Endothelial cell of umbilical vein (primary cell): ENCODE data around the gene EMC9. TPM values are rescaled to one million over a fixed set of nuclear protein-coding genes. Genes with fewer than 3 reads are reported as not detected.

Source experiments
- BruUV-seq: library from RNA; stranded (reverse); fragments of 400-500 nt; replicated peaks from 2 replicates; lab custom pipeline; 2021; lab: Mats Ljungman, UMichigan
- CTCF ChIA-PET: fragments of 300-600, 350-600 bp; sonication (Branson Sonifier 250); formaldehyde crosslinking; loops from one replicate; lab custom pipeline; 2021; ENCODE audit warnings: antibody characterized with exemption, inconsistent platforms; lab: Charles Lee
- POLR2A ChIA-PET: fragments of 300-600, 350-600 bp; sonication (Branson Sonifier 250); formaldehyde crosslinking; loops from one replicate; lab custom pipeline; 2021; ENCODE audit warnings: antibody characterized with exemption, inconsistent platforms; lab: Charles Lee
- DNase-seq: peaks from one replicate; pipeline ENCODE4 v3.0.0-alpha.2; 2011; ENCODE audit warnings: low read depth, low spot score
- FAIRE-seq: peaks from 2 replicates; lab custom pipeline; 2011; peaks lifted over from hg19 to GRCh38; lab: Jason Lieb, UNC
- H2AFZ ChIP-seq: 2 replicates; pipeline ENCODE4 v1.6.0; 2012; ENCODE audit warnings: low read depth, low read length, control low read depth, inconsistent platforms
- H3K27ac ChIP-seq: 2 replicates; pipeline ENCODE4 v1.5.1; 2011; ENCODE audit warnings: low read depth, mild to moderate bottlenecking, control low read depth, low read length, moderate library complexity; ENCODE audit not compliant: insufficient read depth
- H3K27me3 ChIP-seq, 2 experiments: 2 replicates each; pipeline versions ENCODE4 v1.6.0 to v1.6.1; 2011; ENCODE audit warnings: low read length in 2 of 2, mixed read lengths in 1 of 2; ENCODE audit not compliant: control insufficient read depth in 2 of 2, insufficient read depth in 2 of 2
- H3K36me3 ChIP-seq, 2 experiments: 2 replicates in 1 of 2; 3 replicates in 1 of 2; pipeline ENCODE4 v1.5.1; 2011; ENCODE audit warnings: low read length in 2 of 2, mild to moderate bottlenecking in 1 of 2, moderate library complexity in 1 of 2; ENCODE audit not compliant: control insufficient read depth in 2 of 2, insufficient read depth in 2 of 2; ENCODE audit errors: extremely low read depth in 1 of 2
- H3K4me1 ChIP-seq: 3 replicates; pipeline ENCODE4 v1.5.1; 2011; ENCODE audit warnings: mild to moderate bottlenecking, low read length; ENCODE audit not compliant: control insufficient read depth, insufficient read depth; ENCODE audit errors: extremely low read depth
- H3K4me2 ChIP-seq: 2 replicates; pipeline ENCODE4 v1.6.1; 2011; ENCODE audit warnings: low read length, control low read depth, mixed read lengths; ENCODE audit not compliant: insufficient read depth
- H3K4me3 ChIP-seq, 3 experiments: fragments of 200-600 bp in 1 of 3; sonication (generic), shearing (Covaris generic) in 1 of 3; replicated peaks in 1 of 3; 2 replicates each; pipeline ENCODE4 v1.5.1; 2011 to 2016; ENCODE audit warnings: control low read depth in 3 of 3, low read length in 3 of 3, mild to moderate bottlenecking in 2 of 3, inconsistent platforms in 1 of 3, low read depth in 1 of 3, moderate library complexity in 1 of 3; ENCODE audit not compliant: insufficient read depth in 1 of 3
- H3K79me2 ChIP-seq: 2 replicates; pipeline ENCODE4 v1.6.0; 2012; ENCODE audit warnings: low read length, inconsistent platforms; ENCODE audit not compliant: control insufficient read depth, insufficient read depth
- H3K9ac ChIP-seq: replicated peaks from 2 replicates; pipeline ENCODE3; 2011; ENCODE audit warnings: low read length, control low read depth; ENCODE audit not compliant: insufficient read depth; ENCODE audit errors: extremely low read depth
- H3K9me1 ChIP-seq: replicated peaks from 3 replicates; pipeline ENCODE4 v1.6.0; 2011; ENCODE audit warnings: mild to moderate bottlenecking, low read length; ENCODE audit not compliant: control insufficient read depth, insufficient read depth; ENCODE audit errors: extremely low read depth
- H3K9me3 ChIP-seq: replicated peaks from 2 replicates; pipeline ENCODE4 v1.5.1; 2012; ENCODE audit warnings: low read length, inconsistent platforms; ENCODE audit not compliant: control insufficient read depth, insufficient read depth
- H4K20me1 ChIP-seq: replicated peaks from 2 replicates; pipeline ENCODE3; 2011; ENCODE audit warnings: mild to moderate bottlenecking, low read length; ENCODE audit not compliant: control insufficient read depth, insufficient read depth; ENCODE audit errors: extremely low read depth
- EZH2 ChIP-seq: IDR thresholded peaks from 2 replicates; pipeline ENCODE4 v1.6.1; 2012; ENCODE audit warnings: borderline replicate concordance, low read depth, mild to moderate bottlenecking, moderate library complexity, low read length, inconsistent platforms; ENCODE audit not compliant: severe bottlenecking
- FOS ChIP-seq: IDR thresholded peaks from 2 replicates; pipeline ENCODE4 v1.6.1; 2011; ENCODE audit warnings: mild to moderate bottlenecking, low read length, moderate library complexity, borderline replicate concordance; ENCODE audit not compliant: insufficient read depth
- GATA2 ChIP-seq: IDR thresholded peaks from 2 replicates; pipeline ENCODE4 v1.7.0; 2011; ENCODE audit warnings: low read depth, mild to moderate bottlenecking, moderate library complexity, mixed read lengths, low read length; ENCODE audit not compliant: insufficient read length, insufficient read depth
- JUN ChIP-seq: IDR thresholded peaks from 2 replicates; pipeline ENCODE4 v1.6.1; 2011; ENCODE audit warnings: borderline replicate concordance, low read depth; ENCODE audit not compliant: insufficient read length, insufficient read depth
- MYC ChIP-seq: IDR thresholded peaks from one replicate; pipeline ENCODE4 v1.6.1; 2011; ENCODE audit warnings: mild to moderate bottlenecking, low read depth, low read length
- POLR2A ChIP-seq: IDR thresholded peaks from 2 replicates; pipeline ENCODE4 v1.6.1; 2012; ENCODE audit warnings: low read depth, mild to moderate bottlenecking, control low read depth, low read length
- POLR2AphosphoS5 ChIP-seq: IDR thresholded peaks from 2 replicates; pipeline ENCODE4 v1.6.1; 2012; ENCODE audit warnings: low read depth, mild to moderate bottlenecking, control low read depth, low read length, moderate library complexity; ENCODE audit not compliant: insufficient read depth
- dilution Hi-C: fragments of 300-500 bp; cut with MboI; formaldehyde crosslinking; loops from one replicate; pipeline ENCODE4 v1.15.0; 2019; ENCODE audit warnings: low sequenced_read_pairs; ENCODE audit not compliant: extremely low pct_ligation_motif_present
- intact Hi-C: fragments of 100-400 bp; cut with micrococcal nuclease; formaldehyde crosslinking; loops from one replicate; pipeline ENCODE4 v1.10.0; 2022
- polyA plus RNA-seq, 4 experiments: library from polyadenylated mRNA; depleted of rRNA in 3 of 4; stranded (reverse) in 3 of 4; unstranded in 1 of 4; fragments of >200 nt; gene quantifications; 2 replicates each; pipeline versions ENCODE4 v1.2.1 to v1.2.3, GENCODE V29; 2011 to 2012; ENCODE audit warnings: missing spikeins in 1 of 4
- total RNA-seq: library from RNA; stranded (reverse); gene quantifications from 2 replicates; pipeline ENCODE4 v1.2.3, GENCODE V29; 2021
- TF ChIP-seq, protein P1 (sequence below), 2 donors: IDR thresholded peaks; 1 replicate in 1 of 2; 2 replicates in 1 of 2; pipeline ENCODE4 v1.5.1; 2011; ENCODE audit warnings: low read length in 2 of 2, mild to moderate bottlenecking in 2 of 2, moderate library complexity in 2 of 2, control low read depth in 1 of 2, inconsistent platforms in 1 of 2, low read depth in 1 of 2; ENCODE audit not compliant: insufficient read depth in 1 of 2; ENCODE audit errors: extremely low read depth in 1 of 2
- TF ChIP-seq, protein P2 (sequence below): IDR thresholded peaks from 2 replicates; pipeline ENCODE4 v1.6.1; 2011; ENCODE audit not compliant: insufficient read depth, insufficient read length

The EMC9 gene
- total and polyA plus RNA-seq, 2 donors (not counting 3 experiments of a cell fraction or from before 2014, with no cell fraction given) = 21.8 to 31.8 TPM

GRCh38 chr14:24113801-24114531, 27.4 kb downstream of the EMC9 start:
- peak overlapping the region; percentile 88 for H3K9ac ChIP-seq
- H3K79me2 ChIP-seq = no peaks in the 10 kb centered on the region
- peaks cover 14% of the 10 kb centered on the region for H3K4me1 ChIP-seq
- no peaks in the 10 kb centered on the region for H3K9me1 ChIP-seq
- TF ChIP-seq POLR2A = peak; percentile 79
- TF ChIP-seq EZH2 = no peak
- peak; percentile 45 for TF ChIP-seq POLR2AphosphoS5
- TF ChIP-seq FOS = no peak
- H2AFZ ChIP-seq = peak overlapping the region; percentile 97
- peak overlapping the region; percentile 88 for H3K27ac ChIP-seq
- no peaks in the 10 kb centered on the region for H4K20me1 ChIP-seq
- H3K4me2 ChIP-seq = peak overlapping the region; percentile 90
- H3K4me3 ChIP-seq = peak overlapping the region; percentile 46 to 92 (median 84)
- no peaks in the 10 kb centered on the region for H3K9me3 ChIP-seq
- POLR2A ChIA-PET = interaction anchor here (0.8 to 2.3 kb wide), 6 partner anchors 9 to 32 kb away, joined by 3 to 13 read pairs (median 10); partner anchors contain the start of genes EMC9, PCK2, PSME1 and PSME2
- CTCF ChIA-PET = interaction anchor here (1.1 to 3.3 kb wide), 15 partner anchors 9 to 318 kb away, joined by 3 to 27 read pairs (median 7); partner anchors contain the start of genes EMC9, IRF9, PCK2 and PSME1
- dilution Hi-C loops (no loop called here), intact Hi-C loops (loop anchor here (1.0 to 5.0 kb wide), 8 partner anchors 20 to 1182 kb away; partner anchors contain the start of genes DHRS1, EMC9, IPO4 and IRF9)
- no peaks in the 10 kb centered on the region for H3K27me3 ChIP-seq
- DNase-seq (no peak), FAIRE-seq (no peak)
- TSS peak; percentile 64 for BruUV-seq
- H3K36me3 ChIP-seq = peaks cover 4 to 9% of the 10 kb centered on the region in 2 experiments

DNA sequence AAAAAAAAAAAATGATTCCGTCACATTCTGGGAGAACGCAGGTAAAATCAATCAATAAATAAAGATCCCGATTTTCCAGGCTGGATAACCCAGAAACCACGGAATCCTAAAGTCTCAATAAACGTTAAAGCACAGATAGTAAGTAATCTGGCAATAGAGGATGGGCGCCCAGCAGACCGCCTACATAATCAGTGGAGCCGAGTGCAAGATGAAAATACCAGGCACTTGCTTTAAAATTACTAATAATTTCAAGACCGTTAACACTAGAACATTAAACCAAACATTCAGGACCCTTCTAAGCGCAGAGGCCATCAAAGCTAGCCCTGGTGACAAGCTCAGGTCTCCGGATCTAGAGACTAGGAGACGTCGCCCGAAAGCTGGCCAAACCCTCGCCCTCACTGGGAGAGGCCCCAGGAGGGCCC, 28.0 kb downstream of the EMC9 start:
- Histone ChIP-seq H3K27me3 (no peaks in the 10 kb centered on the region), H3K4me2 (peak overlapping the region; percentile 90), H3K9me3 (no peaks in the 10 kb centered on the region), H3K27ac (peak overlapping the region; percentile 88), H3K79me2 (no peaks in the 10 kb centered on the region), H3K9ac (peak overlapping the region; percentile 88), H3K36me3 (peaks cover 4 to 5% of the 10 kb centered on the region in 2 experiments), H3K4me1 (peaks cover 18% of the 10 kb centered on the region), H2AFZ (peak overlapping the region; percentile 97), H3K9me1 (no peaks in the 10 kb centered on the region), H4K20me1 (no peaks in the 10 kb centered on the region), H3K4me3 (peak overlapping the region; percentile 46 to 92 (median 84))
- intact Hi-C loops (loop anchor here (5.0 kb wide), 1 partner anchor 1181 kb away; no protein-coding TSS in a partner anchor), dilution Hi-C loops (no loop called here)
- no TSS peak for BruUV-seq
- DNase-seq (no peak), FAIRE-seq (peak; percentile 21)
- CTCF ChIA-PET = interaction anchor here (1.5 to 2.9 kb wide), 6 partner anchors 19 to 56 kb away, joined by 5 to 27 read pairs (median 12); partner anchors contain the start of genes EMC9, IRF9 and PCK2
- POLR2A ChIA-PET = interaction anchor here (2.0 to 2.3 kb wide), 2 partner anchors 19 to 33 kb away, joined by 11 to 13 read pairs; partner anchors contain the start of genes PCK2 and PSME2
- no peak for TF ChIP-seq POLR2A
- TF ChIP-seq, protein P1, sequence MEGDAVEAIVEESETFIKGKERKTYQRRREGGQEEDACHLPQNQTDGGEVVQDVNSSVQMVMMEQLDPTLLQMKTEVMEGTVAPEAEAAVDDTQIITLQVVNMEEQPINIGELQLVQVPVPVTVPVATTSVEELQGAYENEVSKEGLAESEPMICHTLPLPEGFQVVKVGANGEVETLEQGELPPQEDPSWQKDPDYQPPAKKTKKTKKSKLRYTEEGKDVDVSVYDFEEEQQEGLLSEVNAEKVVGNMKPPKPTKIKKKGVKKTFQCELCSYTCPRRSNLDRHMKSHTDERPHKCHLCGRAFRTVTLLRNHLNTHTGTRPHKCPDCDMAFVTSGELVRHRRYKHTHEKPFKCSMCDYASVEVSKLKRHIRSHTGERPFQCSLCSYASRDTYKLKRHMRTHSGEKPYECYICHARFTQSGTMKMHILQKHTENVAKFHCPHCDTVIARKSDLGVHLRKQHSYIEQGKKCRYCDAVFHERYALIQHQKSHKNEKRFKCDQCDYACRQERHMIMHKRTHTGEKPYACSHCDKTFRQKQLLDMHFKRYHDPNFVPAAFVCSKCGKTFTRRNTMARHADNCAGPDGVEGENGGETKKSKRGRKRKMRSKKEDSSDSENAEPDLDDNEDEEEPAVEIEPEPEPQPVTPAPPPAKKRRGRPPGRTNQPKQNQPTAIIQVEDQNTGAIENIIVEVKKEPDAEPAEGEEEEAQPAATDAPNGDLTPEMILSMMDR (IDR thresholded peaks at IDR 0.05; ENCODE audit: extremely low read depth in 1 of 2, insufficient read depth in 1 of 2, low read depth in 1 of 2, low read length in 2 of 2) = no peak
- TF ChIP-seq, protein P2, sequence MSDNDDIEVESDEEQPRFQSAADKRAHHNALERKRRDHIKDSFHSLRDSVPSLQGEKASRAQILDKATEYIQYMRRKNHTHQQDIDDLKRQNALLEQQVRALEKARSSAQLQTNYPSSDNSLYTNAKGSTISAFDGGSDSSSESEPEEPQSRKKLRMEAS = no peak
- TF ChIP-seq EZH2 = no peak
- TF ChIP-seq GATA2 = no peak
- no peak for TF ChIP-seq JUN
- no peak for TF ChIP-seq FOS
- TF ChIP-seq MYC = no peak
- TF ChIP-seq POLR2AphosphoS5 = no peak
